ENCODE results near the gene SLC2A11. TPM values are rescaled to one million over a fixed set of nuclear protein-coding genes. Genes with fewer than 3 reads are reported as not detected.

SLC2A11 gene
- total and polyA plus RNA-seq, 9 of the 15 experiments (the other 6 are each of a cell fraction or from before 2014, with no cell fraction given) = 0.44 to 2.7 (median 2.1) TPM

DNA sequence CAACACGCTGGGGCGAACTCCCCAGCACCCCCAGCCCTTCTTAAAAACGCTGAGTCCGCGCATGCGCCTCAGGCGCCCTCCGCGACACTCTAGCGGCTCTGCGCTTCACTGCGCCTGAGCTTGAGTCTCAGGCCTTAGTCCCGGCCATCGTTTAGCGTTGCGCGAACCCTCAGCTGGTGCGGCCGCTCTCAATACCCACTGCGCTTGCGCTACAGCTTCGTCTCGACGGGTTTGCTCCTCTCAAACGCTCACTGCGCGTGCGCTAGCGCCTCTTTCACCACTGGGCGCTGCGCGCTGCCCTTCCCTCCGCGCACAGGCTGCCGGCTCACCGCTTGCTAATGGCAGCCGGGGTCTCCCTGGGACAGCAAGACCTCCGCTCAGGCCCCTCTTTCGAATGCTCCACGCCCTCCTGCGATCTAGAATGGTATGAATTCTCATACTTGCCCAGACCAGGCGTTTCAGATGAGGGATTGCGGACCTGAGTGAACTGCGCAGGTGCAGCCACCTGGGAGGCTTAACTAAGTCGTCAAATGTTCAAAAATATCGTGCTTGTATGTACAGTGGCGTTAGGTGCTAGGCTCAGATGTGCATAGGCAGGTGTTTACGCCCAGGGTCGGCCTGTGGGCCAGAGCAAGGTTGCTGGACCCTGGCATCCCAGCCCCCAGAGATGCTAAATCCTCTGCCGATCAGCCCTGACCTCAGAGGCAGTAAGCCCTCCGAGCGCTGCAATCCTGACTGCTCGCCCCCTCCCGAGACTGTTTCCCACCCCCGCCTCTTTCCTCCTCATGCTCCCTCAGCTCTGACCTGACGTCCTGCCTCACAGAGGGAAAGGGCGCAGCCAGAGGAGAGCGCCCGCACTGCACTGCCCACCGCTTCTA lies at the start of gene SLC2A11 (continued):
- TF ChIP-seq, protein P1, sequence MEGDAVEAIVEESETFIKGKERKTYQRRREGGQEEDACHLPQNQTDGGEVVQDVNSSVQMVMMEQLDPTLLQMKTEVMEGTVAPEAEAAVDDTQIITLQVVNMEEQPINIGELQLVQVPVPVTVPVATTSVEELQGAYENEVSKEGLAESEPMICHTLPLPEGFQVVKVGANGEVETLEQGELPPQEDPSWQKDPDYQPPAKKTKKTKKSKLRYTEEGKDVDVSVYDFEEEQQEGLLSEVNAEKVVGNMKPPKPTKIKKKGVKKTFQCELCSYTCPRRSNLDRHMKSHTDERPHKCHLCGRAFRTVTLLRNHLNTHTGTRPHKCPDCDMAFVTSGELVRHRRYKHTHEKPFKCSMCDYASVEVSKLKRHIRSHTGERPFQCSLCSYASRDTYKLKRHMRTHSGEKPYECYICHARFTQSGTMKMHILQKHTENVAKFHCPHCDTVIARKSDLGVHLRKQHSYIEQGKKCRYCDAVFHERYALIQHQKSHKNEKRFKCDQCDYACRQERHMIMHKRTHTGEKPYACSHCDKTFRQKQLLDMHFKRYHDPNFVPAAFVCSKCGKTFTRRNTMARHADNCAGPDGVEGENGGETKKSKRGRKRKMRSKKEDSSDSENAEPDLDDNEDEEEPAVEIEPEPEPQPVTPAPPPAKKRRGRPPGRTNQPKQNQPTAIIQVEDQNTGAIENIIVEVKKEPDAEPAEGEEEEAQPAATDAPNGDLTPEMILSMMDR (IDR thresholded peaks at IDR 0.05 in 2 of 3, conservative IDR thresholded peaks at IDR 0.05 in 1 of 3; ENCODE audit: insufficient read depth in 2 of 3, low read depth in 1 of 3, low read length in 3 of 3) = peak in 2 of 3 experiments; percentile 8 to 18; a peak in 2 of 6 replicates
- peak in 1 of 3 experiments; percentile 65 for TF ChIP-seq YY1 (IDR thresholded peaks at IDR 0.05; ENCODE audit: borderline replicate concordance in 1 of 3, control insufficient read depth in 1 of 3, extremely low read depth in 1 of 3, insufficient read depth in 3 of 3, insufficient read length in 1 of 3, insufficient replicate concordance in 2 of 3, low read depth in 1 of 3, low read length in 2 of 3)
- no peak for TF ChIP-seq CREB1 (IDR thresholded peaks at IDR 0.05)
- TF ChIP-seq CREB1 (CRISPR knock-in tag; IDR thresholded peaks at IDR 0.05) = peak; percentile 46; the same call in 1 of the 2 replicates
- peak; percentile 18; the same call in 1 of the 2 replicates for TF ChIP-seq SMARCC2 (IDR thresholded peaks at IDR 0.05; ENCODE audit: low read depth)
- TF ChIP-seq TBL1XR1 (IDR thresholded peaks at IDR 0.05; ENCODE audit: low read length in 2 of 2) = no peak
- peak; percentile 73 for TF ChIP-seq SUPT5H (IDR thresholded peaks at IDR 0.05)
- TF ChIP-seq DACH1 (IDR thresholded peaks at IDR 0.05; ENCODE audit: partially characterized antibody) = peak; percentile 45
- peak; percentile 86 for TF ChIP-seq POLR2G (IDR thresholded peaks at IDR 0.05; ENCODE audit: low read depth, low read length)
- TF ChIP-seq, protein P2, sequence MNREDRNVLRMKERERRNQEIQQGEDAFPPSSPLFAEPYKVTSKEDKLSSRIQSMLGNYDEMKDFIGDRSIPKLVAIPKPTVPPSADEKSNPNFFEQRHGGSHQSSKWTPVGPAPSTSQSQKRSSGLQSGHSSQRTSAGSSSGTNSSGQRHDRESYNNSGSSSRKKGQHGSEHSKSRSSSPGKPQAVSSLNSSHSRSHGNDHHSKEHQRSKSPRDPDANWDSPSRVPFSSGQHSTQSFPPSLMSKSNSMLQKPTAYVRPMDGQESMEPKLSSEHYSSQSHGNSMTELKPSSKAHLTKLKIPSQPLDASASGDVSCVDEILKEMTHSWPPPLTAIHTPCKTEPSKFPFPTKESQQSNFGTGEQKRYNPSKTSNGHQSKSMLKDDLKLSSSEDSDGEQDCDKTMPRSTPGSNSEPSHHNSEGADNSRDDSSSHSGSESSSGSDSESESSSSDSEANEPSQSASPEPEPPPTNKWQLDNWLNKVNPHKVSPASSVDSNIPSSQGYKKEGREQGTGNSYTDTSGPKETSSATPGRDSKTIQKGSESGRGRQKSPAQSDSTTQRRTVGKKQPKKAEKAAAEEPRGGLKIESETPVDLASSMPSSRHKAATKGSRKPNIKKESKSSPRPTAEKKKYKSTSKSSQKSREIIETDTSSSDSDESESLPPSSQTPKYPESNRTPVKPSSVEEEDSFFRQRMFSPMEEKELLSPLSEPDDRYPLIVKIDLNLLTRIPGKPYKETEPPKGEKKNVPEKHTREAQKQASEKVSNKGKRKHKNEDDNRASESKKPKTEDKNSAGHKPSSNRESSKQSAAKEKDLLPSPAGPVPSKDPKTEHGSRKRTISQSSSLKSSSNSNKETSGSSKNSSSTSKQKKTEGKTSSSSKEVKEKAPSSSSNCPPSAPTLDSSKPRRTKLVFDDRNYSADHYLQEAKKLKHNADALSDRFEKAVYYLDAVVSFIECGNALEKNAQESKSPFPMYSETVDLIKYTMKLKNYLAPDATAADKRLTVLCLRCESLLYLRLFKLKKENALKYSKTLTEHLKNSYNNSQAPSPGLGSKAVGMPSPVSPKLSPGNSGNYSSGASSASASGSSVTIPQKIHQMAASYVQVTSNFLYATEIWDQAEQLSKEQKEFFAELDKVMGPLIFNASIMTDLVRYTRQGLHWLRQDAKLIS (CRISPR knock-in tag; IDR thresholded peaks at IDR 0.05) = 0 out of 2 replicates have a peak, but pooled peaks have one; percentile 38
